GM12874 (cell line): ENCODE measurements around the gene DIS3L2.

Experiments
- TF ChIP-seq, protein P1 (sequence below): IDR thresholded peaks from 2 replicates; pipeline ENCODE4 v1.5.1; 2011; ENCODE audit warnings: low read depth, mild to moderate bottlenecking, control low read depth, low read length, moderate library complexity; ENCODE audit not compliant: insufficient read depth

Gene DIS3L2

DNA sequence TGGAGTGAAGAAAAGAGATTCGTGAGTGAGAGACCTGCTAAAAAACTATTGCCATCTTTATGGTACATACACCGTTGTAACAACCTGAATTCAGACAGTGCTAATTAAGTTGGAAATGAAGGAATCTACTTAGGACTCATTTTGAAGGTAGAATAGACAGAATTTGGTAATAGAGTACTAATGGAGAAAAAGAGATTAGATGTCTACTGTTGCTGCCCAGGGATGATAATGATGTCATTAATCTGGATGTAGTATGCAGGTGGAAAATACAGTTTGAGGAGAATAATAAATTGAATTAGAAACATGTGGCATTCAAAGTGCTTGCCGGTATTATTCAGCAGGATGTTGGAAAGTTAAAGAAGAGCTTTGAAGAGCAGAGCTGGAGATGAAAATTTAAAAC, 44.7 kb downstream of the DIS3L2 start:
- TF ChIP-seq, protein P1, sequence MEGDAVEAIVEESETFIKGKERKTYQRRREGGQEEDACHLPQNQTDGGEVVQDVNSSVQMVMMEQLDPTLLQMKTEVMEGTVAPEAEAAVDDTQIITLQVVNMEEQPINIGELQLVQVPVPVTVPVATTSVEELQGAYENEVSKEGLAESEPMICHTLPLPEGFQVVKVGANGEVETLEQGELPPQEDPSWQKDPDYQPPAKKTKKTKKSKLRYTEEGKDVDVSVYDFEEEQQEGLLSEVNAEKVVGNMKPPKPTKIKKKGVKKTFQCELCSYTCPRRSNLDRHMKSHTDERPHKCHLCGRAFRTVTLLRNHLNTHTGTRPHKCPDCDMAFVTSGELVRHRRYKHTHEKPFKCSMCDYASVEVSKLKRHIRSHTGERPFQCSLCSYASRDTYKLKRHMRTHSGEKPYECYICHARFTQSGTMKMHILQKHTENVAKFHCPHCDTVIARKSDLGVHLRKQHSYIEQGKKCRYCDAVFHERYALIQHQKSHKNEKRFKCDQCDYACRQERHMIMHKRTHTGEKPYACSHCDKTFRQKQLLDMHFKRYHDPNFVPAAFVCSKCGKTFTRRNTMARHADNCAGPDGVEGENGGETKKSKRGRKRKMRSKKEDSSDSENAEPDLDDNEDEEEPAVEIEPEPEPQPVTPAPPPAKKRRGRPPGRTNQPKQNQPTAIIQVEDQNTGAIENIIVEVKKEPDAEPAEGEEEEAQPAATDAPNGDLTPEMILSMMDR: no peak

DNA sequence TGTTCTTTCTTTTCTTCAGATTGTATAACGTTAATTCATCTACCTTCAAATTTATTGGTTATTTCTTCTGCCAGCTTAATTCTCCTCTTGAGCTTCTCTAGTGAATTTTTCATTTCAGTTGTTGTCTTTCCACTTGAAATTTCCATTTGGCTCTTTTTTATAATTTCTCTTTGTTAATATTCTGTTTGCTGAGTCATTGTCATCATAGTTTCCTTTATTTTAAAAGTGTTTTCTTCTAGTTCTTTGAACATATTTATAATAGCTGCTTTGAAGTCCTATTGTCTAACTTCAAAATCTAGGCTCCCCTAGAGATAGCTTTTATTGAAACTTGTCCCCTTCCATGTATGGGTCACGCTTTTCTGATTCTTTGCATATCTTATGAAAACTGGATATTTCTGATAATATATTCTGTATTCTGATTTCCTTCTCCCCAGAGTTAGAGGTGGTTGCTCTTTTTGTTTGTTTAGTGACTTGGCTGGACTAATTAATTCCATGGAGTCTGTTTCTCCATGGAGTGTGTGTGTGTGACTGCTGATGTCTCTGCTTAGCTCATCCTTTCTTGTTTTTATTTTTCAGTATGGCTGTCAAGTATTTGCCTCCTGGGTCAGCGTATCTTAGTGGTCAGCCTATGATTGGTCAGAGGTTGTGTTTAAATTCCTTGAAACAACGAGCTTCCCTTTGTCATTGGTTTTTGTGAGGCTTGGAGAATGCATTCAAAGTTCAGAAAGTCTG, 47.6 kb downstream of the DIS3L2 start:
- TF ChIP-seq, protein P1: no peak

DNA sequence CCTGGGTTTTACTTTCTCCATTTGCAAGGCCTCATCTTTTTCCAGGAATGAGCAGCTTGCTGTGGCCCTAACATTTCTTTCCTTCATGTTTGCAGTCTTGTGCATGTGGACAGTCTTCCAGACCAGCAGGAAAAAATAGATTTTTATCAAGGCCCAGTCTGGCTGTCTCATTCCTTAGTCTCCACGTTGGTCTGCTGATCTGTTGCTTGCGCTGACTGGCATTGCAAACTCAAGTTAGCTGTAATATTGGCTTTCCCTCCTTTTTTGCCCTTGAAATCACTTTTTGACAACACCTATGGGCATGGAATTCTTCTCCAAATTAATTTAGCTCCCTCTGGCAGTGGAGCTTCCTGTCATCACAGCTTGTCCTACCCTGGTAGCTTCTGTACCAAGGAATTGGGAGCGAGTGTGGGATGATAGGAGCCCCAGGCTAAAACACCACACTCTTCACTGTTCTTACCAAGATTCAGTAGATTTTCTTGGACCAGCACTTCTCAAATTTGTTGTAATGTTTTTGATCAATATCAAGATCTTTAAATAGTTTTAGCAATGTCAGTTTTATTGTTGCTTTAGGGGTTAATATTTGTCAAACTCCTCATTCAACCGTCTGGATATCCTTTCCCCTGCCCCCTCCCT, 48.2 kb downstream of the DIS3L2 start:
- TF ChIP-seq, protein P1: no peak

DNA sequence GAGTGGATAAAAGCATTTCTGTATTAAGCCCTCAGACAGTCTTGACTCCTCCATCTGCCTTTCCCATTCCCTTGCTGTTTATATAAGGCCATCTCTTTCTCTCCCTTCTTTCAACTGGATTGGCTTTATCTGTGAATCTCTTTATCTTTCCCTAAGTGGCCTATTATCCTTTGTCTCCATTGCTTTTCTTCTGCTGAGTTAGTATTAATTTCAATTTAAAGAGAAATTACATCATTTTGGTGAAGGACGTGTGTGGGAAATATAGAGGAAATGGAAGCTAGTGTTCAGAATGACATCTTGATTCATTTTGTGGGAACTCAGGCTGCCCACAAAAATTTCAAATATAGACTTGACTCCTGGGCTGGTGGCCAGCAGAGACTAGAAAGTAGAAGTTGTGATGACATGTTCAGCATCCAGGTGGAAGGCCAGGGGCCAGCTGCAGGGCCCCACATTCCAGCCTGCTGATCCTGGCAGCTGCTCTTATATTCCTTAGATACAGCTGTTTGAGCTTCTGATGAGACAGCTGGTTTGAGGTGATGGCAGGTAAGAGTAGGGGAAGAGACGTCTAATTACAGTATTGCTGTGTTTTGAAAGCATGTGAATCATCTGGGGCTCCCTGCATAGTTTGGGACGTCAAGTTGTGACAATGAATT, 52.3 kb downstream of the DIS3L2 start:
- TF ChIP-seq, protein P1: no peak

DNA sequence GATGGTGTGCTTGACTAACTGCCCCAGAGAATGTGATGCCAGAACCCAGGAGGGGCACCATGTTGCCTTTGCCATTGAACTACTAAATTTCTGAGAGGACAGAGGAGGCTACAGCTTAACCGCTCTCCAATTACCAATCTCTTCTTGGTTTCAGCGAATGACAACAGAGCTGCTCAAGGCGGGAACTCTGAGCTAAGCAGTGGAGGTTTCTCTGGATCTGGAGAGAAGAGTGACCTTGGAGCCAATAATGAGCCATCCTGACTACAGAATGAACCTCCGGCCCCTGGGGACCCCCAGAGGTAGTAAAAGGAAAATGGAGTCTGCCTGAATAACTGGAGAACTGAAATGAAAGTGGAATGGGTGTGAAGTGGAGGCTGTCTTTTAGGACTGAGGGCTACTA, 53.2 kb downstream of the DIS3L2 start:
- TF ChIP-seq, protein P1: no peak

DNA sequence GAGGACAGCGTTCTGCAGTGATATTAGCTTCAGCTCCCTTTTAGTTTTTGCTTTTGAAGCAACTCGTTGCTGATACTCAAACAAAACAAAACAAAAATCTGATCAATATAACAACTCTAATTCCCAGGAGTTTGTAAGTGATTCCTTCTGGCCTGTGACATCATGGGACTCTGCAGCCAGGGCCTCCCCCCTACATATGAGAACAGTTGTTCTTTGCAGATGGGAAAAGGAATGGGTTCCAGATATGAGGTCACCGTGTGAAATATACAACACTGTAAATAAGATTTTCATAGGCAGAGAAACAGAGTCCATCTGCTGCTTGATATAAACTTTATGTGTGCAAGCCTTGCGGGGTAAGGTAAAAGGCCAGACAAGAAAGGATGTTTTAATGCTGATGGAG, 56.7 kb downstream of the DIS3L2 start:
- TF ChIP-seq, protein P1: no peak

DNA sequence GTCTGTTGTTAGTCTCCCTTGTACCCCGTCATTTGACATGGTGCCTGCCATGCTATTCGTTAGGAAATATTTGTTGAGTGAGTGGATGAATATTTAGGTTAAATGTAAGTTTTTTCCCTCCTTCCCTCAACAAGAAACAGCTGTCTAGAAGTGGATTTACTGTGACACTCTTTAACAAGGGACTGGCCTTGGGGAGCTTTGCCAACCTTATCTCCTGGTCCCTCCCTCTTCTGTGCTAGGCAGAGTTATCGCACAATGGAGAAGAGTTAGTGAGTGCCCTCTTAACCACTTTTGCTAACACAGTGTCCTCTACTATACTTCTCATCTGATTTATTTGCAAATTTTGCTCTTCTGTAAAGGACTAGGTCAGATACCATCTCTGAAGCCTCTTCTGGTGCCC, 61.2 kb downstream of the DIS3L2 start:
- TF ChIP-seq, protein P1: no peak
